Measurements from ENCODE around the gene PPP1R11. TPM values are rescaled to one million over a fixed set of nuclear protein-coding genes. Genes with fewer than 3 reads are reported as not detected.

Gene PPP1R11
- total and polyA plus RNA-seq, 2 experiments from 2014 or later: 50.9 to 74.5 TPM

DNA sequence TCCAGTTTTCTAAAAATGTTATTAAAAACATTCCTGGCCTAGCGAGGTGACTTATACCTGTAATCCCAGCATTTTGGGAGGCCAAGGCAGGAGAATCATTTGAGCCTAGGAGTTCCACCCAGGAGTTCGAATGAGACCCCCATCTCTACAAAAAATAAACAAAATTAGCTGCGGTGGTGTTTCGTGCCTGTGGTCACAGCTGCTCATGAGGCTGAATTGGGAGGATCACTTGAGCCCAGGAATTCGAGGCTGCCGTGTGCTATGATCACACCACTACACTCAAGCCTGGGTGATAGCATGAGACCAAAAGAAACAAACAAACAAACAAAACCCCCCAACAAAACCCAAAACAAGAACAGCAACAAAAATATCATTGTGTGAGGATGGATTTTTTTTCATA is 25.8 kb upstream of the PPP1R11 start:
- no peak for TF ChIP-seq EZH2 (IDR thresholded peaks at IDR 0.05; ENCODE audit: borderline replicate concordance)
- TF ChIP-seq EZH2phosphoT487 (IDR thresholded peaks at IDR 0.05; ENCODE audit: low read depth, severe bottlenecking, unreplicated experiment): no peak
- TF ChIP-seq, protein P1, sequence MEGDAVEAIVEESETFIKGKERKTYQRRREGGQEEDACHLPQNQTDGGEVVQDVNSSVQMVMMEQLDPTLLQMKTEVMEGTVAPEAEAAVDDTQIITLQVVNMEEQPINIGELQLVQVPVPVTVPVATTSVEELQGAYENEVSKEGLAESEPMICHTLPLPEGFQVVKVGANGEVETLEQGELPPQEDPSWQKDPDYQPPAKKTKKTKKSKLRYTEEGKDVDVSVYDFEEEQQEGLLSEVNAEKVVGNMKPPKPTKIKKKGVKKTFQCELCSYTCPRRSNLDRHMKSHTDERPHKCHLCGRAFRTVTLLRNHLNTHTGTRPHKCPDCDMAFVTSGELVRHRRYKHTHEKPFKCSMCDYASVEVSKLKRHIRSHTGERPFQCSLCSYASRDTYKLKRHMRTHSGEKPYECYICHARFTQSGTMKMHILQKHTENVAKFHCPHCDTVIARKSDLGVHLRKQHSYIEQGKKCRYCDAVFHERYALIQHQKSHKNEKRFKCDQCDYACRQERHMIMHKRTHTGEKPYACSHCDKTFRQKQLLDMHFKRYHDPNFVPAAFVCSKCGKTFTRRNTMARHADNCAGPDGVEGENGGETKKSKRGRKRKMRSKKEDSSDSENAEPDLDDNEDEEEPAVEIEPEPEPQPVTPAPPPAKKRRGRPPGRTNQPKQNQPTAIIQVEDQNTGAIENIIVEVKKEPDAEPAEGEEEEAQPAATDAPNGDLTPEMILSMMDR (IDR thresholded peaks at IDR 0.05; ENCODE audit: poor library complexity): no peak

DNA sequence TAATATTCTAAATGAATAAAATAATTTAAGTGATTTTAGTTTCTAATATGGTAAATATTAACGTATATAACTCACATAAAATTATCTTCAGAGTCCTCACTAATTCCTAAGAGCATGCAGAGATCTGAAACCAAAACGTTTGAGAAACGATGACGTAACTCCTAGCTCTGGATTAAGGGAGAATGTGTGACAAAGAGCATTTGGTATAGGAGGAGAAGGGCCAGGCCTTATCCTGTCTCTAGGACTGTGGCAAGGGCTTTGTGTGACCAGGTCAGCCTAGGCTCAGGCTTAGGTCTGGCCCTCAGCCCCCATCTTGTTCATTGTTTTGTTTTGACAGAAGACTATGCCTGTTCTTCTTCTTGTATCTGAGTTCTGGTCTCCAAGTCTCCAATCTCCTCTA is 25.2 kb upstream of the PPP1R11 start:
- Histone ChIP-seq H3K4me2 (no peak overlapping the region), H3K27ac (no peak overlapping the region), H3K9me3 (ENCODE audit: low read depth) (no peaks in the 10 kb centered on the region), H3K79me2 (no peaks in the 10 kb centered on the region), H3K4me3 (no peak overlapping the region), H4K20me1 (ENCODE audit: insufficient read depth, poor library complexity, severe bottlenecking) (no peaks in the 10 kb centered on the region), H3K27me3 (no peaks in the 10 kb centered on the region), H3K4me1 (ENCODE audit: insufficient read depth) (no peaks in the 10 kb centered on the region), H2AFZ (no peak overlapping the region), H3K9me2 (replicated peaks; ENCODE audit: insufficient read depth) (no peaks in the 10 kb centered on the region), H3K36me3 (replicated peaks; ENCODE audit: insufficient read depth, low read depth) (no peaks in the 10 kb centered on the region)
- 73% methylated on average over 4 of the region's 4 CpGs for WGBS (ENCODE audit: low lambda C conversion rate, missing lambda C conversion rate)
- no peak for TF ChIP-seq EZH2phosphoT487 (IDR thresholded peaks at IDR 0.05; ENCODE audit: low read depth, severe bottlenecking, unreplicated experiment)
- TF ChIP-seq, protein P1 (IDR thresholded peaks at IDR 0.05; ENCODE audit: poor library complexity): no peak
- TF ChIP-seq EZH2 (IDR thresholded peaks at IDR 0.05; ENCODE audit: borderline replicate concordance): no peak
- DNase-seq (ENCODE audit: low spot score): no peak

More for the DNA sequence above, 25.8 kb upstream of the PPP1R11 start:
- H3K4me1 ChIP-seq (ENCODE audit: insufficient read depth): no peaks in the 10 kb centered on the region
- no peaks in the 10 kb centered on the region for H4K20me1 ChIP-seq (ENCODE audit: insufficient read depth, poor library complexity, severe bottlenecking)
- no peaks in the 10 kb centered on the region for H3K36me3 ChIP-seq (replicated peaks; ENCODE audit: insufficient read depth, low read depth)
- H3K9me2 ChIP-seq (replicated peaks; ENCODE audit: insufficient read depth): no peaks in the 10 kb centered on the region
- no peak overlapping the region for H3K4me3 ChIP-seq
- H3K4me2 ChIP-seq: no peak overlapping the region
- no peak overlapping the region for H3K27ac ChIP-seq
- DNase-seq (ENCODE audit: low spot score): no peak
- no peaks in the 10 kb centered on the region for H3K27me3 ChIP-seq
- WGBS (ENCODE audit: low lambda C conversion rate, missing lambda C conversion rate): 86% methylated on average over 6 of the region's 6 CpGs
- H2AFZ ChIP-seq: no peak overlapping the region
- no peaks in the 10 kb centered on the region for H3K9me3 ChIP-seq (ENCODE audit: low read depth)
- no peaks in the 10 kb centered on the region for H3K79me2 ChIP-seq

DNA sequence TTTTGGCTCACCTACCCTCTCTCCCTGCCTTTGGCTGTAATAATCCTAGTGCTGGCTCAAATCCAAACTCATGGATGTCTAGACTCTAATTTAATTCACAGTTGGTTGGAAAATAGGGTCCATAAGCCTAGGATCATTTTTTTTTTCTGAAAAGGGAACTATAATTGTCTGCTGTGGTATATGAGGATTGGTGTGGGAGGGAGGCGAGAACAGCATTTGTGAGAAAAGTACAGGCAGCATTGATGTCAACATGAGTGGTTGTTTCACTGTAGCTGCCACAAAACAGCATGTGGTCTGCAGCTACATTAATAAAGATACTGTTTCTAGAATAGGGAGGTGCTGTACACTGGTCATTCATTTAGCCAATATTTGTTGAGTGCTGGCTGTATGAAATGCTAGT is 24.5 kb upstream of the PPP1R11 start:
- no peak for TF ChIP-seq EZH2 (IDR thresholded peaks at IDR 0.05; ENCODE audit: borderline replicate concordance)
- Histone ChIP-seq H3K4me1 (ENCODE audit: insufficient read depth) (no peaks in the 10 kb centered on the region), H3K27ac (no peak overlapping the region), H2AFZ (no peak overlapping the region), H4K20me1 (ENCODE audit: insufficient read depth, poor library complexity, severe bottlenecking) (no peaks in the 10 kb centered on the region), H3K4me2 (no peak overlapping the region), H3K9me3 (ENCODE audit: low read depth) (no peaks in the 10 kb centered on the region), H3K4me3 (no peak overlapping the region), H3K36me3 (replicated peaks; ENCODE audit: insufficient read depth, low read depth) (no peaks in the 10 kb centered on the region), H3K27me3 (no peaks in the 10 kb centered on the region), H3K79me2 (no peaks in the 10 kb centered on the region), H3K9me2 (replicated peaks; ENCODE audit: insufficient read depth) (no peaks in the 10 kb centered on the region)
- 96% methylated on average over 1 of the region's 1 CpG for WGBS (ENCODE audit: low lambda C conversion rate, missing lambda C conversion rate)
- DNase-seq (ENCODE audit: low spot score): no peak

DNA sequence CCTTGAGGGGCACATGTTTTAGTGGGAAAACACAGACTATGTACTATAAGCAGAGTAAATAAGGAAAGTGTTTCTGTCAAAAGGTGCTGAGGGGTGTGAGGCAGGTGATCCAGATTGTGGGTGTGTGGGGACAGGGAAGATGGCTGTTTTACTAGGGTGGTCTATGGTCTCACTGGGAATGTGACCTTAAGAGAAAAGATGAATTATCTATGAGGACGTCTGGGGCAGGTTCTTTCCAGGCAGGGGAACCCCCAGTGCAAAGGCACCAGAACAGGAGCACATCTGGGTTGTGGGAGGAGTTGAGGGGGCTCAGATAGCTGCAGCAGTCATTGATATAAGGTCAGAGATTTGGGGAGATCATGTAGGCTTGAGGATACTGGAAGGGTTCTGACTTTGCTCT is 24.1 kb upstream of the PPP1R11 start:
- H2AFZ ChIP-seq: no peak overlapping the region
- no peaks in the 10 kb centered on the region for H3K9me2 ChIP-seq (replicated peaks; ENCODE audit: insufficient read depth)
- TF ChIP-seq EZH2 (IDR thresholded peaks at IDR 0.05; ENCODE audit: borderline replicate concordance) (no peak), EZH2phosphoT487 (IDR thresholded peaks at IDR 0.05; ENCODE audit: low read depth, severe bottlenecking, unreplicated experiment) (no peak)
- TF ChIP-seq, protein P1 (IDR thresholded peaks at IDR 0.05; ENCODE audit: poor library complexity): no peak
- H3K4me3 ChIP-seq: no peak overlapping the region
- DNase-seq (ENCODE audit: low spot score): no peak
- H3K27me3 ChIP-seq: no peaks in the 10 kb centered on the region
- H3K4me1 ChIP-seq (ENCODE audit: insufficient read depth): no peaks in the 10 kb centered on the region
- no peaks in the 10 kb centered on the region for H3K36me3 ChIP-seq (replicated peaks; ENCODE audit: insufficient read depth, low read depth)
- H3K4me2 ChIP-seq: no peak overlapping the region
- no peaks in the 10 kb centered on the region for H4K20me1 ChIP-seq (ENCODE audit: insufficient read depth, poor library complexity, severe bottlenecking)
- H3K27ac ChIP-seq: no peak overlapping the region
- H3K9me3 ChIP-seq (ENCODE audit: low read depth): no peaks in the 10 kb centered on the region
- WGBS (ENCODE audit: low lambda C conversion rate, missing lambda C conversion rate): 57% methylated on average over 1 of the region's 1 CpG
- H3K79me2 ChIP-seq: no peaks in the 10 kb centered on the region

Measured in hepatocyte (in vitro differentiated cells).